ENCODE measurements around the gene HERC5. TPM values are rescaled to one million over a fixed set of nuclear protein-coding genes. Genes with fewer than 3 reads are reported as not detected.

The HERC5 gene
- 0.77 and 5.1 TPM in 2 replicates for total RNA-seq

DNA sequence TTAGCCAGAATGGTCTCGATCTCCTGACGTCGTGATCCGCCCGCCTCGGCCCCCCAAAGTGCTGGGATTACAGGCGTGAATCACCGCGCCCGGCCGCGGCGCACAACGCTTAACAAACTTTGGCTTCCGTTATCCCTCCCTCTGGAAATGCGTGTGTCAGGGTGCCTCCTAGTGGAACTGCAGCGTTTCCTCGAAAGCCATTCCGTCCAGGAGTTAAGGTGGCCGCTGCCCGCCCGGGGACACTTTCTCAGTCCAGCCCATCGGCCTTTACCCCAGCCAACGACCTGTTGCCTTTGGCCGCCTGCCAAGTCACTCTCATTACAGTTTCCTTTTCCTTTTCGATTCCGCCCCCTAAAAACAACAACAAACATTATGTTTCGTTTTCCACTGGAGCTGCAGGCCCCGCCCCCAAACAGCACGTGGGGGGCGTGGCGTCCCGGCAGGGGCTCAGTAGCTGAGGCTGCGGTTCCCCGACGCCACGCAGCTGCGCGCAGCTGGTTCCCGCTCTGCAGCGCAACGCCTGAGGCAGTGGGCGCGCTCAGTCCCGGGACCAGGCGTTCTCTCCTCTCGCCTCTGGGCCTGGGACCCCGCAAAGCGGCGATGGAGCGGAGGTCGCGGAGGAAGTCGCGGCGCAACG is at the start of gene HERC5:
Gene HERC5 (plus strand): TSS at position 450 of the 637 bp plus-strand sequence. CDS start 151 bp downstream, at position 601.

DNA sequence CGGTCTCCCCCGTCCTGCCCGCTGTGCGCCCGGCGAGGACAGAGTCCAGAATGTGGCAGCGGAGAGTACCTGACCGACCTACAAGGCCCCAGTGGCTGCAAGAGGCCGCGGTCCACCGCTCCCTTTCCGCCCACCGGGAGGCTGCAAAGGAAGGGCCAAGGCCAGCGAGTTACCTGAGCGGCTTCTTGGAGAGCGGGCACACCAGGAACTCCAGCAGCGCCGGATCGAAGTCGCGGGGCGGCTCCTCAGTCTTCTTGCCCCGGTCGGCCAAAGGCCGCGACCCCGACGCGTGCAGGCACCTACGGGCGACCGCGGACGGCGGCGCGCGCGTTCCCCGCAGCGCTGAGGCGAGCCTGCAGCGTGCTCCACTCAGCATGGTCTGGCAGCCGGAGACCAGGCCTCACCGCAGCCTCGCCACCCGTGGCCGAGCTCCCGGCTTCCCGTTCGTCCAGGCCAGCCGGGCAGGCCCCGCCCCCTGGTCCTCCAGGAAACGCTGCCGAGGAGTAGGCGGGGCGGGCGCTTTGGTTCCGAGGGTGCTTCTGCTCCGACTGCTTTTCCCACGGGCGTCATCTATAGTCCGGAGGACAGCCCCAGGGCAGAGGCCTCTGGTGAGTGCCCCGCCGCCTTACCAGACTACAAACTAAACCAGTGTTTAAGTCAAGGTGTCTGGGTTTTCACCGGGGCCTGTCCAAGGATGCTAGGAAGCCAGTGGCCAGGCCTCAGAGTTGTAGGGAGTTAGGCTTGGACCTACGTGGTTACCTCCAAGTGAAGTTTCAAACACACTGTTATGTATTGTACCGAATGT is 66.6 kb downstream of the HERC5 start, which contains the start of gene PYURF:
Gene PYURF (minus strand): TSS at position 452 of the 805 bp plus-strand sequence. CDS start 76 bp downstream, at position 376.

Other genes starting within 250 kb of the HERC5 start
- gene PPM1K, start 172.6 kb upstream of the HERC5 start, total RNA-seq: 17.3 and 27.1 TPM in 2 replicates
- 6.3 and 9.3 TPM in 2 replicates for gene HERC6, start 78.3 kb upstream of the HERC5 start, total RNA-seq
- 45.7 and 80.9 TPM in 2 replicates for gene PYURF, start 66.7 kb downstream of the HERC5 start, total RNA-seq
- 11.6 and 16.9 TPM in 2 replicates for gene HERC3, start 135.4 kb downstream of the HERC5 start, total RNA-seq
- 9.3 and 12.3 TPM in 2 replicates for gene NAP1L5, start 240.7 kb downstream of the HERC5 start, total RNA-seq

All from regular cardiac myocyte (primary cell).